Right hindlimb (tissue), 1 donor: ENCODE measurements around the gene MLLT1.

Experiments used
- DNase-seq: peaks from one replicate; pipeline ENCODE4 v3.0.0-alpha.2; 2018

The MLLT1 gene

GRCh38 chr19:6253954-6254733, 25.6 kb downstream of the MLLT1 start:
- no peak for DNase-seq

- DNase-seq, result no peak
Measured at GRCh38 chr19:6252066-6252465, 27.7 kb downstream of the MLLT1 start.

- no peak for DNase-seq
Measured at GRCh38 chr19:6250909-6251308, 28.9 kb downstream of the MLLT1 start.

GRCh38 chr19:6250024-6250615, 29.7 kb downstream of the MLLT1 start:
- DNase-seq, result no peak

- no peak for DNase-seq
Measured at GRCh38 chr19:6249296-6249695, 30.5 kb downstream of the MLLT1 start.

- no peak for DNase-seq
Measured at GRCh38 chr19:6248844-6249243, 30.9 kb downstream of the MLLT1 start.

- DNase-seq, result no peak
Measured at GRCh38 chr19:6248341-6248740, 31.4 kb downstream of the MLLT1 start.

GRCh38 chr19:6247007-6247288, 32.8 kb downstream of the MLLT1 start:
- no peak for DNase-seq

GRCh38 chr19:6246174-6247006, 33.4 kb downstream of the MLLT1 start:
- DNase-seq, result no peak

- no peak for DNase-seq
Measured at GRCh38 chr19:6242677-6243076, 37.1 kb downstream of the MLLT1 start.

GRCh38 chr19:6241680-6242377, 37.9 kb downstream of the MLLT1 start:
- peak; percentile 66 for DNase-seq

GRCh38 chr19:6241056-6241455, 38.7 kb downstream of the MLLT1 start:
- DNase-seq, result no peak

GRCh38 chr19:6239871-6240676, 39.7 kb downstream of the MLLT1 start:
- no peak for DNase-seq

GRCh38 chr19:6239401-6239844, 40.4 kb downstream of the MLLT1 start:
- DNase-seq, result no peak

GRCh38 chr19:6238643-6239281, 41.0 kb downstream of the MLLT1 start:
- DNase-seq, result peak; percentile 74

- no peak for DNase-seq
Measured at GRCh38 chr19:6238256-6238642, 41.5 kb downstream of the MLLT1 start.

- DNase-seq, result no peak
Measured at GRCh38 chr19:6236310-6237291, 43.2 kb downstream of the MLLT1 start.

GRCh38 chr19:6235031-6235951, 44.5 kb downstream of the MLLT1 start:
- no peak for DNase-seq

GRCh38 chr19:6234527-6234926, 45.2 kb downstream of the MLLT1 start:
- DNase-seq, result no peak
